ENCODE measurements around the gene TCF20.

DNA sequence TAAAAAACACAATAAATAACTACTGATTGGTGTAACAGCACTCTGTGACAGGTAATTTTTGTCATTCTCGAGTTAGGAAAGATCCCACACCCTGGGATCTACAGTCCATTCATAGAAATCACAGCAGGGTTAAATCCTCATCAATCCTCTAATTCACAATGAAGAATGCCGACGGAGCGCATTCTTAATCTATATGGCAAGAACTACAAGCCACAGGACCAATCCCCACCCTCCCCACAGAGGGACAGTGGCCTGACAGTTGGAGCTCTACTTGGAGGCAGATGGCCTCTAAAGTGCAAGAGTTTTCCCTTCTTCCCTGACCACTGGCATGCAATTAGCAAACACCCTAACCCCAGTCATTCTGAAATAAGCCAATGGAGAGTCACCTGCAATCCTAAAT lies 34.2 kb downstream of the TCF20 start:
- no peak for TF ChIP-seq POLR2A (IDR thresholded peaks at IDR 0.05)
- TF ChIP-seq, protein P1, sequence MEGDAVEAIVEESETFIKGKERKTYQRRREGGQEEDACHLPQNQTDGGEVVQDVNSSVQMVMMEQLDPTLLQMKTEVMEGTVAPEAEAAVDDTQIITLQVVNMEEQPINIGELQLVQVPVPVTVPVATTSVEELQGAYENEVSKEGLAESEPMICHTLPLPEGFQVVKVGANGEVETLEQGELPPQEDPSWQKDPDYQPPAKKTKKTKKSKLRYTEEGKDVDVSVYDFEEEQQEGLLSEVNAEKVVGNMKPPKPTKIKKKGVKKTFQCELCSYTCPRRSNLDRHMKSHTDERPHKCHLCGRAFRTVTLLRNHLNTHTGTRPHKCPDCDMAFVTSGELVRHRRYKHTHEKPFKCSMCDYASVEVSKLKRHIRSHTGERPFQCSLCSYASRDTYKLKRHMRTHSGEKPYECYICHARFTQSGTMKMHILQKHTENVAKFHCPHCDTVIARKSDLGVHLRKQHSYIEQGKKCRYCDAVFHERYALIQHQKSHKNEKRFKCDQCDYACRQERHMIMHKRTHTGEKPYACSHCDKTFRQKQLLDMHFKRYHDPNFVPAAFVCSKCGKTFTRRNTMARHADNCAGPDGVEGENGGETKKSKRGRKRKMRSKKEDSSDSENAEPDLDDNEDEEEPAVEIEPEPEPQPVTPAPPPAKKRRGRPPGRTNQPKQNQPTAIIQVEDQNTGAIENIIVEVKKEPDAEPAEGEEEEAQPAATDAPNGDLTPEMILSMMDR (IDR thresholded peaks at IDR 0.05): no peak
